Stimulated activated CD4-positive, alpha-beta T cell treated with anti-CD3 and anti-CD28 coated beads, Interleukin-4, amount 100 ng/mL, for 4 hours (primary cell): ENCODE results near the gene CHD3.
"Not testable (repeated sequence)": the region's sequence is repeated elsewhere in the genome, so short reads cannot be mapped to it uniquely, and the experiment has no call there.

Experiments used
- DNase-seq, 2 experiments: peaks; one replicate each; pipeline ENCODE4 v3.0.0-alpha.2; 2020

The CHD3 gene

GRCh38 chr17:7850701-7851437 is 37.7 kb upstream of the CHD3 start:
- DNase-seq = no peak

- DNase-seq = peak; percentile 89 to 93
Observed at GRCh38 chr17:7851438-7852261, 36.9 kb upstream of the CHD3 start.

DNA sequence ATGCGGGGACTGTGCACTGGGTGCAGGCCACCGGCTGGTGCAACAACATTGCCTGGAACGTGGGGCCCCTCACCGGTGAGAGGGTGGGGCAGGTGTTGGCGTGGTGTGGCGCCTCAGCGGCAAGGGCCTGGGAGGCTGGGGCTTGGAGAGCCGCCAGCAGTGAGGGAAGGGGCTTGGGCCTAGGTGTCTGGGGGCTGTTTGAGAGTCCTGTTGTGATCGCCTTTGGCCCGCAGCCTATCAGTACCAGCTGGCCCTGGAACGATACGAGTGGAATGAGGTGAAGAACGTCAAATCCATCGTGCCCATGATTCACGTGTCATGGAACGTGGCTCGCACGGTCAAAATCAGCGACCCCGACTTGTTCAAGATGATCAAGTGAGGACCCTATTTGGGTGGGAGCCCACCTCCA is 36.3 kb upstream of the CHD3 start:
- no peak for DNase-seq

DNA sequence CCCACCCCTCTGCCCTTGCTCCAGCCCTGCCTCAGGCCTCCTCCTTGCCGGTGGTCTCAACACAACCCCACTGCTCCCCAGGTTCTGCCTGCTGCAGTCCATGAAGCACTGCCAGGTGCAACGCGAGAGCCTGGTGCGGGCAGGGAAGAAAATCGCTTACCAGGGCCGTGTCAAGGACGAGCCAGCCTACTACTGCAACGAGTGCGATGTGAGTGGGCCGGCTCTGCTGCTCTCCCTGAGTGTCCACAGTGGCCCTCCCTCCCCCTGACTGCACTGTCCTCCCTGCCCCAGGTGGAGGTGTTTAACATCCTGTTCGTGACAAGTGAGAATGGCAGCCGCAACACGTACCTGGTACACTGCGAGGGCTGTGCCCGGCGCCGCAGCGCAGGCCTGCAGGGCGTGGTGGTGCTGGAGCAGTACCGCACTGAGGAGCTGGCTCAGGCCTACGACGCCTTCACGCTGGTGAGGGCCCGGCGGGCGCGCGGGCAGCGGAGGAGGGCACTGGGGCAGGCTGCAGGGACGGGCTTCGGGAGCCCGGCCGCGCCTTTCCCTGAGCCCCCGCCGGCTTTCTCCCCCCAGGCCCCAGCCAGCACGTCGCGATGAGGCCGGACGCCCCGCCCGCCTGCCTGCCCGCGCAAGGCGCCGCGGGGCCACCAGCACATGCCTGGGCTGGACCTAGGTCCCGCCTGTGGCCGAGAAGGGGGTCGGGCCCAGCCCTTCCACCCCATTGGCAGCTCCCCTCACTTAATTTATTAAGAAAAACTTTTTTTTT is 35.5 kb upstream of the CHD3 start:
- no peak for DNase-seq

- no peak for DNase-seq
Observed at GRCh38 chr17:7853691-7854038, 34.9 kb upstream of the CHD3 start.

GRCh38 chr17:7854078-7854777 is 34.4 kb upstream of the CHD3 start:
- DNase-seq = no peak

DNA sequence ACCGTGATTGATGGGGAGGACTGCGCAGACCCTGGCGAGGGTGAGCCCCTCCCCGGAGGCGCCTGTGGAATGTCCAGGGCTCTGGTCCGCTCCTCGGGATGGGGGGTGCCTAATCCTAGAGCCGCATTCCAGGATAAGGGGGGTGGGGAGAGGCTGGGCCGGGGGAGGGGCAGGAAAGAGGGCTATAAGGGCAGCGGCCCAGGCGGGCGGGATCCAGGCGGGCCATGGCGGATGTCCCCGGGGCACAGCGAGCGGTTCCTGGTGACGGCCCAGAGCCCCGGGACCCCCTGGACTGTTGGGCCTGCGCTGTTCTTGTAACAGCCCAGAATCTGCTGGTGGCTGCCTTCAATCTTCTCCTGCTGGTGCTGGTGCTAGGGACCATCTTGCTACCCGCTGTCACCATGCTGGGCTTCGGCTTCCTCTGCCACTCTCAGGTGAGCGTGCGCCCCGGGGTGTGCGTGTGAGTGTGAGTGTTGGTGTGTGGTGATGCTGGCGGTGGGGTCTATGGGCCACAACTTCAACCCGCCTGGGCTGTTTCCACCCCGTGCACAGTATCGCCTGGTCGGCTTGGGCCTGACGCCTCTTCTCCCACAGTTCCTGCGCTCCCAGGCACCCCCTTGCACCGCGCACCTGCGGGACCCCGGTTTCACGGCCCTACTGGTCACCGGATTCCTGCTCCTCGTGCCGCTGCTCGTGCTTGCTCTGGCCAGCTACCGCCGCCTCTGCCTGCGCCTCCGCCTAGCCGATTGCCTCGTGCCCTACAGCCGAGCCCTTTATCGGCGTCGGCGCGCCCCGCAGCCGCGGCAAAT is 33.5 kb upstream of the CHD3 start, which contains the start of gene TMEM88:
Gene TMEM88 (plus strand): TSS at position 216 of the 809 bp plus-strand sequence. CDS start 9 bp downstream, at position 225.
- peak in 1 of 2 experiments; percentile 54 for DNase-seq

DNA sequence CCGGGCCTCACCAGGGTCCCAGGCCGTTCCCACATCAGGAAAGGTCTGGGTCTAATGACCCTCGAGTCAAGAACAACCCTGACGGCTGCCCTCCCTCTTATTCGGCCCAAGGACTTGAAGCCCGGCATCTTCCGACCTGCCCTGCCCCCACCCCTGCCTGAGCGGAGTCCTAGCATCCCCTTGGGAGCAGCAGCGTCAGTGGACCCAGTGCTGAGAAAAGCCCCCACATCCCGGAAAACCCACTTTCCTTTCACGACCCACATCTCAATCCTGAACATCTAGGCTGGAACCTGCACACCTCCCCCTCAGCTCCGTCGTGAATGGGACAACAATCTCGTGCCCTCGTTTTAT is 33.0 kb upstream of the CHD3 start:
- peak in 1 of 2 experiments; percentile 38 for DNase-seq

- peak in 1 of 2 experiments; percentile 60 for DNase-seq
Observed at GRCh38 chr17:7856011-7856810, 32.4 kb upstream of the CHD3 start.

- DNase-seq = peak; percentile 85 to 95
Observed at GRCh38 chr17:7856811-7857712, 31.5 kb upstream of the CHD3 start, which contains the start of gene NAA38. TSS of gene NAA38 (minus strand) at chr17:7857559. CDS start at chr17:7857463, 96 bp downstream.

DNA sequence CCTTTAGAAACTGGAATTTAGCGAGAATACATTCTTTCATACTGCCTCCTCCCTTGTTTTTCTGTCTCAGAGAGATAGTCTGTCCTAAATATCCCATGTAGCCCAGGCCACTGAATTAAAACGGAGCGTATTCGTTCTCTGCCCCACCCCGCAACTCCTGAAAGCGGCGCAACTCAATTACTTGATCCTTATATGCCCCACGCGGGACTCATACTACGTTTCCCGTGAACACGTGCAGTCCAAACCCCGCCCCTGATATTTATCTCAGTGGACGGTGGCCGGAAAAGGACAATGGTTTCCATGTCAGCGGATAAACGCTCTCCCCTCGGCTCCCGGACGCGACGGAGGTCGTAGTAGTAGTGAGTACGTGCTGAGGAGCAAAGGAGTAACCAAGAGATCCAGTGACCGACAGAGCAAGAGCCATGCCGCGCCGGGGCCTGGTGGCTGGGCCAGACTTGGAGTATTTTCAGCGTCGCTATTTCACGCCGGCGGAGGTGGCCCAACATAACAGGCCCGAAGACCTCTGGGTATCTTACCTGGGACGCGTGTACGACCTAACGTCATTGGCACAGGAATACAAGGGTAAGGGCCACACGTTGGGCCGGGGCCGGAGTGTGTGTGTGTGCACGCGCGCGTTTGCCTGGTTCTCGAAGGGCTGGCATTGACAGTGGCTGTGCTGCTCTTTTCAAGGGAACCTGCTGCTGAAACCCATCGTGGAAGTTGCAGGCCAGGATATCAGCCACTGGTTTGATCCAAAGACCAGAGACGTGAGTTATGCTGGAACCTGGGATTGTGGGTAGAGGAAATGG is 30.7 kb upstream of the CHD3 start, which contains the start of gene CYB5D1:
Gene CYB5D1 (plus strand): TSS at position 291 of the 809 bp plus-strand sequence. CDS start 132 bp downstream, at position 423.
- peak; percentile 78 to 88 for DNase-seq

DNA sequence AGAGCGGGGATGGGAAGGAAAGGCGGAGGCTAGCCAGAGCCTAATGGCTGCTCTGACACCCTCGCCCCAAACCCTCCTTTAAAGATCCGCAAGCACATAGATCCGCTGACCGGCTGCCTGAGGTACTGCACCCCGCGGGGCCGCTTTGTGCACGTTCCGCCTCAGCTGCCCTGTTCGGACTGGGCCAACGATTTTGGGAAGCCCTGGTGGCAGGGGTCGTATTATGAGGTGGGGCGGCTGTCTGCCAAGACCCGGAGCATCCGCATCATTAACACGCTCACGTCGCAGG is 30.1 kb upstream of the CHD3 start:
- DNase-seq = peak; percentile 38 to 41

- no peak for DNase-seq
Observed at GRCh38 chr17:7859028-7859427, 29.6 kb upstream of the CHD3 start.

DNA sequence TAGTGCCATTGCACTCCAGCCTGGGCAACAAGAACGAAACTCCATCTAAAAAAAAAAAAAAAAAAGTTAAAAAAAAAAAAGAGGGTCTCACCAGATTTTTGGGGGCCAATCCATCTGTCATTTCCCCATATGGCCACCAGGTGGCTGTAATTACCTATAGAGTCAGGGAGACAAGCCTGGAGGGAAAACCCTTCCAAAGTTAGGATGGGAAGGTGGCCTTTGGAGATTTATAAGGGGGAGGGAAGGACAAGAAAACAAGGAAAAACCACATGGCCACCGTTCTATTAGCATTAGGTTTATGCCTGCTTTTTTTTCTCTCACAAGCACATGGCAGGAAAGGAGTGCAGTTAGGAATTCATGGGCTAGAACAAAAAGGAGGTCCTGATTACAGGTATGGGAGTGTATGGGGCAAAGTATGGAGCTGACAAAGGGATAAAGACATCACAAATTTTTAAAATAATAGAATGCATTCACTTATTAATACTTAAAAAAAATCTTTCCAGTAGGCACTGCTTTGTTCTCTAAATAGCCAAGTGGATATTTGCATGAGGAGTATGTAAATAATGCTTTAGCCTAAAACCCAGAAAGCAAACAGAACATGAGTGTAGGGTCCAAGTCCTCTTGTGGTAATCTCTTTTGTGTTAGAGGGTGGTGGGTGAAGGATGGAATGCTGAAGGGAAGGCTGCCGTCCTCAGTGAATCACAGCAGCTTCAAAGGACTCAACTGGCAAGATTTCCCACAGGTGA is 25.7 kb upstream of the CHD3 start:
- DNase-seq = peak; percentile 28 to 34

- DNase-seq = not testable (repeated sequence)
Observed at GRCh38 chr17:7864384-7864783, 24.2 kb upstream of the CHD3 start.

- DNase-seq = no peak
Observed at GRCh38 chr17:7864995-7865650, 23.5 kb upstream of the CHD3 start.

GRCh38 chr17:7867881-7868329 is 20.7 kb upstream of the CHD3 start:
- DNase-seq = no peak

- DNase-seq = no peak
Observed at GRCh38 chr17:7873051-7873450, 15.5 kb upstream of the CHD3 start.
